IPS-18c (cell line): ENCODE data around the gene DYNLT3.

ENCODE experiments used
- H3K4me3 ChIP-seq: 2 replicates; pipeline ENCODE4 v1.7.0; 2013; ENCODE audit warnings: low read depth, mild to moderate bottlenecking, low read length, moderate library complexity; ENCODE audit not compliant: insufficient read depth
- H3K9me3 ChIP-seq: one replicate; pipeline ENCODE4 v1.6.1; 2013; ENCODE audit warnings: mild to moderate bottlenecking, low read length, moderate library complexity; ENCODE audit not compliant: control insufficient read depth, insufficient read depth

Gene DYNLT3

DNA sequence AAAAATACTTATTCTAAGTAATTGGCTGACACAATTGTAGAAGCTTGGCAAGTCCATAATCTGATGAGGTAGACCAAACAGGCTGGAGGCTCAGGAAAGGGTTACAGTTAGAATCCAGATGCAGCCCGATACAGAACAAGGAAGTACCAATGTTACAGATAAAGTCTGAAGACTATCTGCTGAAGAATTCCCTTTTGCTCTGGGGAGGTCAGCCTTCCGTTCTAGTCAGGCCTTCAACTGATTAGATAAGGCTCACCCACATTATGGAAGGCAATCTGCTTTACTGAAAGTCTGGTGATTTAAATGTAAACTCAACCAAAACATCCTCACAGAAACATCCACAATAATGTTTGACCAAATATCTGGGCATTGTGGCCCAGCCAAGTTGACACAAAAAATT, 7.4 kb upstream of the DYNLT3 start:
- H3K4me3 ChIP-seq, result no peak overlapping the region
- H3K9me3 ChIP-seq, result no peaks in the 10 kb centered on the region

DNA sequence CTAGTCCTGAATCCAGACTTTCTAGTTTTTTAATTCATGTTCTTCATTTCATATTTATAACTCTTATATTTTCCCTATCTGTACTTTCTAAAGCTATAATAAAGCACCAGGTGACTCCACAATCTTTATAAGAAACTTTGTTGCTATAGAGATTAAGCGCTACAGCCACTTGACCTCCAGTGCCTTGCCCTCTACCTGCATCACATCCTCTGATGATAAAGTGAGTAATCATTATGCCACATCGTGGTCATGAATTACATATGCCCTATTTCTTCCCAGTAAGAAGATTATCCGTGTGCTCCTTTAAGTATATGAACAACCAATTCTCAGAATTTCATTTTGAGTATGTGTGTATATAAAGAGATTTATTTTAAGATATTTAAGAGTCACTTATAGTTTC, 6.8 kb upstream of the DYNLT3 start:
- Histone ChIP-seq H3K4me3 (no peak overlapping the region), H3K9me3 (no peaks in the 10 kb centered on the region)

DNA sequence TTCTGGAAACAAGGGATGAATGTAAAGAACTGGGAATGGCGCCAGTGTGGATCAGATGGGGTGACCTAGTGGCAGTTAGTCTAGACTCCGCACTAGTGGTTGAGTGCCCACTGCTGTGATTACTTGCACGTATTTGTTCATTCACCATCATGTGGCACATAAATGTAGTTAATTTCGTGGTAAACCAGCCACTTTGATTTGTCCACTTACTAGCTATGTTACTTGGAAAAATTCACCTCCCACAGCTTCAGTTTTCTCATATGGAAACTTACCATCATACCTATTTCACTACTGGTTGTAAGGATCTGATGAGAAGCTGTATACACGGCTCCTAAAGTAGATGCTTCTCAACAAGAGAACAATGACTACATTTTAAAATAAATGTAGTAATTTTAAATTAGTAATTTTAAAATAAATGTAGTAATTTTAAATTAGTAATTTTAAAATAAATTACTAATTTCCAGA, 394 bp upstream of the DYNLT3 start:
- peak overlapping the region; percentile 50; the same call in 1 of the 2 replicates for H3K4me3 ChIP-seq

DNA sequence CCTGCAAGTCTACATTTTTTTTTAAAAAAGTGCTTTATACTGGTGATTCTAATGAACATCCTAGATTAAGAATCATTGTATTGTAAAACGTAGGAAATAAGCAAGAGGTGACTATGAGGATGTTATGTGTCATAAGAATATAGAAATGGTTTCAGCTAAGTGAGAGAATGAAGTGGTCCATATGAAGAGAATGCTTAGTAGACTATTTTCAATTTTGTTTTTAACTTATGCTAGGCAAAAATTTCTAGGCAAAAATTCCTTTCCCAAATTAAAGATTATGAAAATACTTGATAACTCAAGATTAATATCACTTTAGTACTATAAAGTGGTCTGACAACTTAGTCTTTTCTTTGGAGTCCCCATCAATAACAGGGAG, 825 bp downstream of the DYNLT3 start:
- H3K9me3 ChIP-seq, result no peaks in the 10 kb centered on the region
- peak overlapping the region; percentile 50 for H3K4me3 ChIP-seq

More for the DNA sequence above, 394 bp upstream of the DYNLT3 start:
- H3K9me3 ChIP-seq, result no peaks in the 10 kb centered on the region

DNA sequence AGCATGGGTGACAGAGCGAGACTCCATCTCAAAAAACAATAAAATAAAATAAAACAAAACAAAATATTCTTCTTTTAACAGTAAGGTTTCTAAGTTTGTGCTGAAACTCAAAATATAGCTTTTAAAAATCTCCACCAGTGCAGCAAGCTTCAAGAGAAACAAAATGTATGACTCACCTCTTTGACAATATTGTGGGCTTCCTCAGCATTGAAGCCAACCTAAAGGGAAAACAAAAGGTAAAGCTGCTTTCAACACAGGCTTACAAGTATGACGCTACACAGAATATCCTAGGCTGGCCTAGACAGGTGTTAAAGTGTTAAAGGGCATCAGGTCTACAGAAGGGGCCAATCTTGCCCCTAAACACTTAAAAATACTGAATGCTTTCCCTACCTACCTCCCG, 1.2 kb downstream of the DYNLT3 start:
- Histone ChIP-seq H3K9me3 (no peaks in the 10 kb centered on the region), H3K4me3 (no peak overlapping the region)

DNA sequence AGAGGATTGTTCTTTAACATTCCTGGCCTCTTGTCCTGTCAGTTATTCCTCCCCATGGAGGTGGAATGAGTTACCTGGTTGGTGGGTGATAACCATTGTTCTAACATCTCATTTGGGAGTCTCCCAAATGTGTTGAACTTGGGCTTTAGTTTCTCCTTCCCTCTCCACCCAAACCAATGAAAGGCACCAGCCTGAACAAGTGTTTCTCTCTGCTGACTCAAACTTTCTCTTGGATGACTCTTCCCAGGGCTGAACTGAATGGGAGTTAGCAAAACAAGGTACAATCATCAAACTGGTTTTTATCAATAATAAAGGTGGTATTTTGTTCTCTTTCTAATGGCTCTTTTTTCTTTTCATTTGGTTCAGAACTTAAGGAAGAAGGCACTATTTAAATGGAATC, 2.7 kb downstream of the DYNLT3 start:
- H3K4me3 ChIP-seq, result no peak overlapping the region
- H3K9me3 ChIP-seq, result no peaks in the 10 kb centered on the region

DNA sequence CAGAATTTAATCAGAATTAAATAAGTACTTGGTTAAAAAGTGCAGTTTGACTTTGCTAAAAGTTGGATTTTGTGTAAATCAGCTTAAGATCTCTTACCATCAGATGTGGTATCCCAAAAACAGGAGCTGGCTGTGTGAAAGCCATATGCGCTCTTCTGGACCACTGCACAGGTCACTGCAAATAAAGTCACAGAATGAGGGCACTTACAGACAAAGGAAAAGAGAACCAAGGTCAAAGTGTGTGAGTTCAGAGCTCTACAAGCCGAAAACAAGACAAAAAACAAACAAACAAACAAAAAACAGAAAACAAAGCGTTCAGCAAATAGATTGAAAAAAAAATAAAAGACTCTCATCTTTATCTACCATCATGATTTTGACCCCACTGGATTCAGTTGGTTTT, 6.4 kb downstream of the DYNLT3 start:
- H3K4me3 ChIP-seq, result no peak overlapping the region
- no peaks in the 10 kb centered on the region for H3K9me3 ChIP-seq

DNA sequence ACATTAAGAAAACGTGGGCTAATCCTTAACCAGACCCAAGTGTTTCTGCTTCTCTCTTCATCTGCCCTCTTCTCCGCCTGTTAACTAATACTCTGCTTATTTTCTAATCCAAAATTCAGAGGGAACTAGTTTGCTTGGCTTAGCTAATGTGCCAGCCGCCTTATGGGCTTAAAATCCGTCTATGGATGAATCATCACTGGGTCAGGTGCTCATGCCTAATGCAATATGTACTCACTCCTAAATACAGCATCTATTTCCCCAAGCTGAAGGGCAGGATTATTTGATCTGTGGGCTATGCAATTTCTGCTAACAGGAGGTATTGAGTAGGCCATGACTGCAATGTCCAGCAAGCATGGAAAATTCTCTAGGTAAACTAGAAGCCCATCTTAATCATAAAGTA, 12.4 kb downstream of the DYNLT3 start:
- Histone ChIP-seq H3K4me3 (no peak overlapping the region), H3K9me3 (no peaks in the 10 kb centered on the region)

DNA sequence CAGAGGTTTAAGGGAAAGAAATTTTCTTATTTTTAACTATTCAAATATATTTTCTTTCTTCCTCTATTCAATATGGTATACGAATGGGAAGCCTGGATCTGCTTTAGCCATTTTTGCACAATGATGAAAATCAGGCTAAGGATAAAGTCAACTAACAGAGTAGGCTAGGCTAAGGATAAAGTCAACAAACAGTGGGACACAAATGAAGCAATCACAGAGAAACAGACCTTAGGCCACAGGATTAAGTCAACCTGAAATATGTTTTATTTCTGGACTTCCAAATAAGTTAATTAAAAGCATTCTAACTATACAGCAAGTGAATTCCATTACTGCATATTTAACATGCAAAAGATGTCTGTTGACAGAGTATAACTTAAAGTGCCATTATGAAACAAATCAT, 17.0 kb downstream of the DYNLT3 start:
- Histone ChIP-seq H3K4me3 (no peak overlapping the region), H3K9me3 (no peaks in the 10 kb centered on the region)

DNA sequence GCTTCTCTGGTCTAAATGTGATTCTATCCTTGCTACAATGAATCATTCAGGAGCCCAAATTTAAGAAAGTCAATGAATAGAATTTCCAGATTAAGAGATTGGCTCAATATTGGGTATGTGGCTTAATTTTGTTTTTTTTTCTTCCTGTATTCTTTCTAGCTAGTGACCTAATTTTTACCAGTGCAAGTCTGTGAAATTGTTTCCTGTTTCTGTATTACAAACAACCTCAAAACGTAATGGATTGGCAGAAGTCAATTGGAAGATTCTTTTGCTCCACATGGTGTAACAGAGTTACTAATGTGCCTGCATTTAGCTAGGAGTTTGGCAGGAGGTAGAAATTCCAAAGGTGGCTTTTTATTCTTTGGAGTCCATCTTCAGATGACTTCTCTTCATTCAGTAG, 17.6 kb downstream of the DYNLT3 start:
- no peak overlapping the region for H3K4me3 ChIP-seq
- no peaks in the 10 kb centered on the region for H3K9me3 ChIP-seq

DNA sequence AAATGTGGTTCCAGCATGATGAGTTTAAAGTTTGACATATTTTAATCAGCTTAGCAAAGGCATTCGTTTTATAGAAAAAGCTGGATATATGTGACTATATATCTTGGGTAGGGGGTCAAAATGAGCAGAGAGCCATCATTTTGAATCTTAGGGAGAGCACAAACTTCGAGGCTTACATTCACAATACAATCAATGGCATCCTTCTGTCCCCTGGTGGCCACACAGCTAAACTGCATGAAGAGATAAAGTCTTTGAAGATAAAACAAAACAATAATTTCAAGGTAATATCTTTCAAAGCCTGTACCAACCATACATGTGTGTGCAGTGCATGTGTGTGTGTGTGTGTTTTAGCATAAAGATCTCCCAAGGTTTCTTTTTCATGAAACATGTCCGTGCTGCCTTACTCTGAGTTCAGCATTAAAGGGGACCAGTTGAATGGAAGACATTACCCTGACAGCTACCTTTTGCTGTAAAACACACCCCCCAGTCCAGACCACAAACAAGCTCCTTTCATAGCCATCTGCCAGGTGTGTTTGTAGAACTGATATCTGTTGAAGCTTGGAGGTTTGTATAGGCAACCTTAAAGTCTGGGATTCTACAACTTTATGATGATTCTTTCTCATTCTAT, 22.0 kb downstream of the DYNLT3 start:
- no peak overlapping the region for H3K4me3 ChIP-seq
- H3K9me3 ChIP-seq, result no peaks in the 10 kb centered on the region

DNA sequence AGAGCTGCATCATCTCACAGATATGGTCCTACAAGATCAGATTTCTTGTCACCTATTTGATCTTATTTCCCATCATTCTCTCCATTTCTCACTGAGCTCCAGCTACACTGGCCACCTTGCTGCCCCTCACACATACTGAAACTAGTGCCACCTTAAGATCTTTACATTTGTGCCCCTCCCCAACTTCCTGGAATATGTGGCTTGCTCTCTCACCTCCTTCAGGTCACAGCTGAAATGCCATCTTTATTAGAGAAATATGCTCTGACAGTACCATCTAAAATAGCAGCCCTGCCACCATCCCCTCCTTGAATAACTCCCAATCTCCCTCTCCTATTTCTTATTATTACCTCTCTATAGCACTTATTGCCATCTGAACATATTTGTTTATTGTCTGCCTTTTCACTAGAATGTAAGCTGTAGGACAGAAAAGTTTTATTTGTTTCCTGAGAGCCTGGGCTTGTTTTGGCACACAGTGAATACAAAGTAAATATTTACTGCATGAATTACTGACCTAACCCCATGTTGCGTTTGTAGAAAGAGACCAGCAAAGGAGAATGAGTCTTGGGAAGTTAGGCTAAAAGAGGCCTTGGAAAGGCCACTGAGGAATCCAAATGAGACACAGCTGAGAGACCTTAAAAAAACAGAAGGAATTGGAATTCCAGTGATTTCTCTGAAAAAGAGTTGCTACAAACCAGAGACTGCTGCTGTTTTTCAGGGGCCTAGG, 22.7 kb downstream of the DYNLT3 start:
- no peak overlapping the region for H3K4me3 ChIP-seq

DNA sequence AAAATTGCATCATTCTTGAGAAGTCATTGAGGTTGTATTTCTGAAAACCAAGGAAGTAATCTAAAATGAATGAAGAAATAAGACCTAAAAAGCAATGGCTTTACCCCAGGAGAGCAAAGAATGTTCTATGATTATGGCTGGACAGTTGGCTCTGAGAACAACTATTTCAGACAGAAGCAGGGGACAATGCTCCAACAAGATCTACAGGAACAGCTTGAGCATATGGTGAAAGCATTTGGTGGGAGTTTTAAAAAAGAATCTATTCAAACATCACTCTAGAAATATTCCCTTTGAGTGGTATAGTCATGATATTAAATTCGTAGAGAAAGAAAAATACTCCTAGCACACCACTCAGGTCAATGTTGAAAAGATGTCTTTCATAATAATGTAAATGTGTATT, 26.7 kb downstream of the DYNLT3 start:
- no peaks in the 10 kb centered on the region for H3K9me3 ChIP-seq
- H3K4me3 ChIP-seq, result no peak overlapping the region

More for the DNA sequence above, 22.7 kb downstream of the DYNLT3 start:
- H3K9me3 ChIP-seq, result no peaks in the 10 kb centered on the region

DNA sequence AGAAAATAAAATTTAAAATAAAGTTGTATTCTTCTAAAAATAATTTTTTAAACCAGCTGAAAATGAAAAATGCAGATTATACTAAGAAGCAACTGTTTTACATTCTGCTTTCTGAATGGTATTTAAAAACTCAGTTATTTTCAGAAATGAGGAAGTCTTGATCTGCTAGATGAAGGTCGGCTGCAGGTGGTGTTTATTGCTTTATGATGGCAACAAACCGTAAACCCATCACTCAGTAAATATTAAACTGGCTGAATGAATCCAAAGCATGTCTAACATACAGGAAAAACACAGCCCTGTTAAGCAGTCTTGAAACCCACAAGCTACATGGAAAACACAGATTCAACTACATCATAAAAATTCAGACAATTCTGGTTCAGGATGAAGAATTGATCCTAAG, 29.3 kb downstream of the DYNLT3 start:
- no peaks in the 10 kb centered on the region for H3K9me3 ChIP-seq
- no peak overlapping the region for H3K4me3 ChIP-seq

DNA sequence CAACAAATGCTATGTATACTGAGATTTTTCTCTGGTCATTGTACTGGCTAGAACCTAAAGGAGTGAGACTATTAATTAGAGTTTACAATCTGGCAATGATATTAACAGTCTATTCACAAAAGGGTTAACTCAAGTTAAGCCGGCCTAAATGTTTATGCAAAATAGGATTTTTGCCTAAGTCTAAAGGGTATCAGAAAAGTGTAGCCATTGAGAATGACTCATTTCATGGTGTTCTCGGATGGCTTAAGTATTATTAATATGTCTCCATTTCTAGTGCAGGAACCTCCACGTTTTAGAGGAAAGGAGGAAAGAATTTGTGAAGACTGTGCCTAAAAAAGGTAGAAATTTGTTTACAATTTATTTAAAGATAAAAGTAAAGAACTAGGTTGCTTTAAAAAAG, 29.8 kb downstream of the DYNLT3 start:
- Histone ChIP-seq H3K9me3 (no peaks in the 10 kb centered on the region), H3K4me3 (no peak overlapping the region)

DNA sequence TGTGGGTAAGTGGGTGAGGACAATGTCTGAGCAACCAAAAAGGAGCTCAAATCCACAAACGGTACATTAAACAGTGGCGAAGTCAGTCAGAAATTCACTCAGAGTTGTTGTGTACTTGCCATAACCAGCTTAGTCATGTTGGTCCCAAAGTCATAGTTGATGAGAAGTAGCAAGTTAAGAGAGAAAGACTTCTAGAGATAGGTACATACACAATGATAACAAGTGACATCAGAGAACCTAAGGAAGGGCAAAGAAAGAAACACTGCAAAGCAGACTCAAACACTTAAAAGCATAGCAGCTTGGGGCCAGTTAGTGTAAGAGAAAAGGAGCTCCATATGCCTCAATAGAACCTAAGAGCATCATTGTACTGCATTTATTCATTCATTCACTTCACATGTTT, 30.2 kb downstream of the DYNLT3 start:
- H3K4me3 ChIP-seq, result no peak overlapping the region
- no peaks in the 10 kb centered on the region for H3K9me3 ChIP-seq

DNA sequence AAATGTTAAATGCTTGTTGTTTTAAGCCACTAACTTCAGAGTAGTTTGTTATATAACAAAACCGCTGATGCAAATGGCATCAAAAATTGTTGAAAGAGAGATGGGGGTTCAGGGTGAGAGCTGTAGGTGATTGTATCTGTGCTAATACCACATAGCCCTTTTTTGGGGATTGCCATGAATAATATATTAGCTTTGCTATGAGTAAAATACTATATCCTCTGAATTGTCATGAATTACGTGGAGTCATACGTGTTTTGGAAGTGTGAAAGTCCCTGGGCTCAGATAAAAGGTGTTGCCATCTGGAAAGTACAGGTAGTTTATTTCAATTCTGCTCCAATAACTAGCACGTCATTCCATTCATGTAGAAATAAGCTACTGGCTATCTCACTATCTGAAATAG, 30.6 kb downstream of the DYNLT3 start:
- Histone ChIP-seq H3K4me3 (no peak overlapping the region), H3K9me3 (no peaks in the 10 kb centered on the region)

DNA sequence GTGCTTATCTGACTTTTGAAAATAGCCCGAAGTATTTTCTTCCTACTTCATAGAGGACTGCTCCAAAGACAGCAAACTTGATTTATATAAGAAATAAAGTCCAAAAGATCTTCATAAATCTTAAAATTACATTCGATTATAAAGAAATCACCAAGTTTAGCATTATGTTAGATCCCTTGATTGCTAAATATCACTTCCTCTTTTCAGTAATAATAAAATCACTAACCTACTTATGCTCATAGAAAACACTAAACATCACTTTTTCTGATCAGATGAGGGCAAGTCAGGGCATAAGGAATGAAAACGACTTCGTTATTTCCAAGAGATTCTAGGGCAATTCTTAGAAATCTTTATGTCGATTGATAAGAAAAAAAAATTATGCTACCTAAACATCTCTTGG, 32.0 kb downstream of the DYNLT3 start:
- no peaks in the 10 kb centered on the region for H3K9me3 ChIP-seq
- H3K4me3 ChIP-seq, result no peak overlapping the region

DNA sequence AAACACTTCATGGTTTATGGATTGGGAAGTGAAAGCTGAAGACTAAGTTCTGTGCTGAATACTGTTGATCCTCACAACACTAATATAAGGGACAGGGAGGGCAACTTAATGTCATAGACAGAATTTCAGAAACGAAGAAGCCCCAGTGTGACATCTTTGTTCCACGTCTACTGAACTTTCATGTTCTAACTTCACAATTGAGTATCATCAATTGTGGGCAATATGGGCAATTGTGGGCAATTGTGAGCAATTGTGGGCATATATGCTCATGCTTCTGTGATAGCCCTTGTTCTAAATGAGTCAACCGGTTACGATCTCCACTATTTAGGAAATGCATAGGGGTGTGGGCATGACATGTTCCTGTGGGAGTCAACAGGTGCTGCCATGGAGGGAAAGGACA, 33.8 kb downstream of the DYNLT3 start:
- Histone ChIP-seq H3K9me3 (no peaks in the 10 kb centered on the region), H3K4me3 (no peak overlapping the region)
